IPS DF 6.9 (cell line): ENCODE data around the gene CEMP1.
"Not testable (repeated sequence)": the region's sequence is repeated elsewhere in the genome, so short reads cannot be mapped to it uniquely, and the experiment has no call there.

Experiments used
- DNase-seq: peaks from one replicate; pipeline ENCODE4 v3.0.0-alpha.2; 2013; ENCODE audit warnings: low read depth, low spot score
- H3K27ac ChIP-seq: one replicate; pipeline ENCODE4 v1.5.1; 2013; ENCODE audit warnings: low read length, control low read depth
- H3K27me3 ChIP-seq: 2 replicates; pipeline ENCODE4 v1.6.1; 2013; ENCODE audit warnings: mild to moderate bottlenecking, low read length; ENCODE audit not compliant: control insufficient read depth, insufficient read depth
- H3K36me3 ChIP-seq: 2 replicates; pipeline ENCODE4 v1.6.1; 2013; ENCODE audit warnings: low read length; ENCODE audit not compliant: control insufficient read depth, insufficient read depth
- H3K4me1 ChIP-seq: 2 replicates; pipeline ENCODE4 v1.6.1; 2013; ENCODE audit warnings: low read length; ENCODE audit not compliant: control insufficient read depth, insufficient read depth
- H3K4me3 ChIP-seq: 2 replicates; pipeline ENCODE4 v1.5.1; 2013; ENCODE audit warnings: mild to moderate bottlenecking, low read length
- H3K9me3 ChIP-seq: 2 replicates; pipeline ENCODE4 v1.6.1; 2013; ENCODE audit warnings: low read length, inconsistent platforms; ENCODE audit not compliant: control insufficient read depth, insufficient read depth
- WGBS: extraction: QIAGEN DNeasy Blood & Tissue Kit; methylation state at CpG from one replicate; pipeline ENCODE4 v1.1.7; 2013; ENCODE audit warnings: mixed read lengths, missing lambda C conversion rate; ENCODE audit not compliant: insufficient read length, insufficient coverage; 5-methylcytosine and 5-hydroxymethylcytosine counted together

The CEMP1 gene

GRCh38 chr16:2535625-2536013 lies 4.4 kb upstream of the CEMP1 start:
- no peaks in the 10 kb centered on the region for H3K27me3 ChIP-seq
- no peak overlapping the region for H3K4me3 ChIP-seq
- no peaks in the 10 kb centered on the region for H3K9me3 ChIP-seq
- WGBS = no CpG with 5 or more reads among the region's 9 CpGs
- H3K4me1 ChIP-seq = peaks cover 3% of the 10 kb centered on the region
- H3K36me3 ChIP-seq = no peaks in the 10 kb centered on the region
- no peak for DNase-seq
- H3K27ac ChIP-seq = no peak overlapping the region

GRCh38 chr16:2534335-2534734 lies 3.1 kb upstream of the CEMP1 start:
- not testable (repeated sequence) for H3K9me3 ChIP-seq, H3K36me3 ChIP-seq, H3K4me1 ChIP-seq, H3K4me3 ChIP-seq, DNase-seq, H3K27me3 ChIP-seq, H3K27ac ChIP-seq
- WGBS = no CpG with 5 or more reads among the region's 5 CpGs

GRCh38 chr16:2533912-2534311 lies 2.7 kb upstream of the CEMP1 start:
- H3K27ac ChIP-seq = no peak overlapping the region
- H3K4me3 ChIP-seq = no peak overlapping the region
- no peaks in the 10 kb centered on the region for H3K9me3 ChIP-seq
- no peaks in the 10 kb centered on the region for H3K27me3 ChIP-seq
- no peak for DNase-seq
- 0 out of 2 replicates have a peak, but pooled peaks cover 3% of the 10 kb centered on the region for H3K36me3 ChIP-seq
- no CpG with 5 or more reads among the region's 11 CpGs for WGBS
- H3K4me1 ChIP-seq = peaks cover 3% of the 10 kb centered on the region

- H3K27me3 ChIP-seq, H3K4me3 ChIP-seq, H3K9me3 ChIP-seq, H3K36me3 ChIP-seq, H3K27ac ChIP-seq, H3K4me1 ChIP-seq, DNase-seq: not testable (repeated sequence)
- WGBS = no CpG with 5 or more reads among the region's 16 CpGs
These were observed 2.0 kb upstream of the CEMP1 start for GRCh38 chr16:2533142-2533755.

GRCh38 chr16:2532494-2533141 lies 1.4 kb upstream of the CEMP1 start:
- Histone ChIP-seq H3K27me3 (no peaks in the 10 kb centered on the region), H3K4me3 (peak overlapping the region; percentile 46; the same call in 1 of the 2 replicates), H3K27ac (no peak overlapping the region), H3K4me1 (peaks cover 3% of the 10 kb centered on the region), H3K9me3 (no peaks in the 10 kb centered on the region), H3K36me3 (peaks cover 14% of the 10 kb centered on the region; the same call in 1 of the 2 replicates)
- no peak for DNase-seq
- WGBS = no CpG with 5 or more reads among the region's 37 CpGs

- peaks cover 3% of the 10 kb centered on the region for H3K4me1 ChIP-seq
- H3K27me3 ChIP-seq = no peaks in the 10 kb centered on the region
- H3K9me3 ChIP-seq = no peaks in the 10 kb centered on the region
- no peak overlapping the region for H3K27ac ChIP-seq
- no CpG with 5 or more reads among the region's 84 CpGs for WGBS
- H3K4me3 ChIP-seq = peak overlapping the region; percentile 46; the same call in 1 of the 2 replicates
- DNase-seq = peak; percentile 91
- peaks cover 17% of the 10 kb centered on the region for H3K36me3 ChIP-seq
These were observed 687 bp upstream of the CEMP1 start for GRCh38 chr16:2531696-2532493.

GRCh38 chr16:2530629-2531318 lies 434 bp downstream of the CEMP1 start:
- Histone ChIP-seq H3K36me3 (peaks cover 22% of the 10 kb centered on the region), H3K27ac (no peak overlapping the region)

GRCh38 chr16:2529961-2530628 lies 1.1 kb downstream of the CEMP1 start:
- H3K4me1 ChIP-seq = peaks cover 3% of the 10 kb centered on the region
- H3K9me3 ChIP-seq = no peaks in the 10 kb centered on the region
- H3K27ac ChIP-seq = no peak overlapping the region
- WGBS = no CpG with 5 or more reads among the region's 15 CpGs
- H3K4me3 ChIP-seq = no peak overlapping the region
- no peak for DNase-seq
- H3K36me3 ChIP-seq = peaks cover 22% of the 10 kb centered on the region
- no peaks in the 10 kb centered on the region for H3K27me3 ChIP-seq

More at GRCh38 chr16:2530629-2531318, 434 bp downstream of the CEMP1 start:
- no CpG with 5 or more reads among the region's 14 CpGs for WGBS
- DNase-seq = no peak
- Histone ChIP-seq H3K4me3 (no peak overlapping the region), H3K27me3 (no peaks in the 10 kb centered on the region), H3K4me1 (peaks cover 3% of the 10 kb centered on the region), H3K9me3 (no peaks in the 10 kb centered on the region)

GRCh38 chr16:2529061-2529931 lies 1.9 kb downstream of the CEMP1 start:
- Histone ChIP-seq H3K27me3 (no peaks in the 10 kb centered on the region), H3K36me3 (peaks cover 22% of the 10 kb centered on the region), H3K27ac (no peak overlapping the region), H3K4me3 (no peak overlapping the region), H3K9me3 (no peaks in the 10 kb centered on the region), H3K4me1 (peaks cover 3% of the 10 kb centered on the region)
- no CpG with 5 or more reads among the region's 32 CpGs for WGBS
- no peak for DNase-seq
